Vagina (tissue), 2 donors: ENCODE results near the gene CCDC71. TPM values are rescaled to one million over a fixed set of nuclear protein-coding genes. Genes with fewer than 3 reads are reported as not detected.

Source experiments
- DNase-seq, 2 donors: peaks; one replicate each; pipeline ENCODE4 v3.0.0-alpha.2; 2017; ENCODE audit errors: extremely low spot score in 2 of 2
- H3K27ac ChIP-seq: fragments of 200-600 bp; sonication (generic); one replicate; pipeline ENCODE4 v1.5.1; 2019
- H3K27me3 ChIP-seq: fragments of 200-600 bp; sonication (generic); one replicate; pipeline ENCODE4 v1.5.1; 2019
- H3K36me3 ChIP-seq, 2 donors: fragments of 200-600 bp; sonication (generic); one replicate each; pipeline ENCODE4 v1.5.1; 2017 to 2019
- H3K4me1 ChIP-seq: fragments of 200-600 bp; sonication (generic); one replicate; pipeline ENCODE4 v1.5.1; 2019
- H3K4me3 ChIP-seq, 2 donors: fragments of 200-600 bp; sonication (generic); 1 replicate in 1 of 2; 2 replicates in 1 of 2; pipeline ENCODE4 v1.5.1; 2016 to 2019
- H3K9me3 ChIP-seq: fragments of 200-600 bp; sonication (generic); one replicate; pipeline ENCODE4 v1.5.1; 2019
- CTCF ChIP-seq, 3 experiments: fragments of 450-650 bp in 2 of 3; fragments of 200-600 bp in 1 of 3; sonication (generic) in 1 of 3; IDR thresholded peaks; one replicate each; pipeline ENCODE4 v1.5.1; 2017 to 2019; ENCODE audit warnings: antibody characterized with exemption in 3 of 3, mild to moderate bottlenecking in 2 of 3, moderate library complexity in 2 of 3
- POLR2A ChIP-seq, 2 donors: fragments of 450-650 bp; IDR thresholded peaks; one replicate each; pipeline ENCODE4 v1.6.1; 2017; ENCODE audit warnings: antibody characterized with exemption in 2 of 2, mild to moderate bottlenecking in 2 of 2, moderate library complexity in 2 of 2
- POLR2AphosphoS5 ChIP-seq, 2 donors: sonication (generic); formaldehyde crosslinking; IDR thresholded peaks; one replicate each; pipeline ENCODE4 v1.9.0; 2017; ENCODE audit warnings: antibody characterized with exemption in 2 of 2, mild to moderate bottlenecking in 2 of 2, low read depth in 1 of 2; ENCODE audit not compliant: insufficient read depth in 1 of 2
- intact Hi-C: fragments of 100-400 bp; cut with DNase I; formaldehyde crosslinking; loops from one replicate; pipeline ENCODE4 v1.15.1; 2023
- total RNA-seq: library from RNA; depleted of rRNA; stranded (reverse); fragments of >200 nt; gene quantifications from one replicate; pipeline ENCODE4 v1.2.3, GENCODE V29; 2016

The CCDC71 gene
- total RNA-seq, 1 donor from 2014 or later, result 30.4 TPM

GRCh38 chr3:49171775-49172500, 5.8 kb upstream of the CCDC71 start:
- Histone ChIP-seq H3K4me3 (peak overlapping the region; percentile 64 to 96), H3K4me1 (peaks cover 42% of the 10 kb centered on the region)

GRCh38 chr3:49171119-49171774, 5.1 kb upstream of the CCDC71 start, which contains the start of gene KLHDC8B:
KLHDC8B (plus strand) TSS chr3:49171598; CDS start chr3:49172770, 1,172 bp downstream.
- peaks cover 49% of the 10 kb centered on the region for H3K4me1 ChIP-seq
- intact Hi-C loops, result loop anchor here (5.0 to 10.0 kb wide), 3 partner anchors 104 to 276 kb away; partner anchors contain the start of genes C3orf62 and USP4
- peaks cover 0 to 5% of the 10 kb centered on the region in 2 donors for H3K36me3 ChIP-seq
- DNase-seq, result no peak
- peak within 1 kb of the TSS; percentile 90 for H3K27ac ChIP-seq
- H3K27me3 ChIP-seq, result no peaks in the 10 kb centered on the region
- peak within 1 kb of the TSS; percentile 64 to 96 for H3K4me3 ChIP-seq
- TF ChIP-seq POLR2AphosphoS5 (IDR thresholded peaks at IDR 0.05; ENCODE audit: insufficient read depth in 1 of 2, low read depth in 1 of 2) (peak; percentile 48 to 80), POLR2A (IDR thresholded peaks at IDR 0.05) (peak in 1 of 2 donors; percentile 48), CTCF (IDR thresholded peaks at IDR 0.05) (peak; percentile 93 to 95 (median 94))
- no peaks in the 10 kb centered on the region for H3K9me3 ChIP-seq

More at GRCh38 chr3:49171775-49172500, 5.8 kb upstream of the CCDC71 start:
- Histone ChIP-seq H3K27ac (peak overlapping the region; percentile 90), H3K27me3 (no peaks in the 10 kb centered on the region), H3K9me3 (no peaks in the 10 kb centered on the region), H3K36me3 (peaks cover 0 to 8% of the 10 kb centered on the region in 2 donors)
- intact Hi-C loops, result loop anchor here (5.0 to 10.0 kb wide), 3 partner anchors 103 to 275 kb away; partner anchors contain the start of genes C3orf62 and USP4
- DNase-seq, result no peak
- TF ChIP-seq CTCF (IDR thresholded peaks at IDR 0.05) (no peak), POLR2AphosphoS5 (IDR thresholded peaks at IDR 0.05; ENCODE audit: insufficient read depth in 1 of 2, low read depth in 1 of 2) (no peak)

GRCh38 chr3:49170744-49171118, 4.6 kb upstream of the CCDC71 start:
- no peak for DNase-seq
- H3K27me3 ChIP-seq, result no peaks in the 10 kb centered on the region
- H3K27ac ChIP-seq, result peak overlapping the region; percentile 90
- H3K4me3 ChIP-seq, result peak overlapping the region; percentile 64 to 96
- H3K36me3 ChIP-seq, result peaks cover 0 to under 1% of the 10 kb centered on the region in 2 donors
- H3K9me3 ChIP-seq, result no peaks in the 10 kb centered on the region
- TF ChIP-seq POLR2AphosphoS5 (IDR thresholded peaks at IDR 0.05; ENCODE audit: insufficient read depth in 1 of 2, low read depth in 1 of 2) (no peak), CTCF (IDR thresholded peaks at IDR 0.05) (no peak), POLR2A (IDR thresholded peaks at IDR 0.05) (no peak)
- H3K4me1 ChIP-seq, result peaks cover 51% of the 10 kb centered on the region
- intact Hi-C loops, result loop anchor here (5.0 to 10.0 kb wide), 3 partner anchors 104 to 277 kb away; partner anchors contain the start of genes C3orf62 and USP4

GRCh38 chr3:49166752-49167556, 823 bp upstream of the CCDC71 start:
- Histone ChIP-seq H3K4me1 (peaks cover 34% of the 10 kb centered on the region), H3K27ac (peak overlapping the region; percentile 86), H3K4me3 (peak overlapping the region; percentile 88 to 91), H3K36me3 (peaks cover 0 to 12% of the 10 kb centered on the region in 2 donors), H3K27me3 (no peaks in the 10 kb centered on the region), H3K9me3 (no peaks in the 10 kb centered on the region)
- TF ChIP-seq POLR2A (IDR thresholded peaks at IDR 0.05) (no peak), CTCF (IDR thresholded peaks at IDR 0.05) (no peak), POLR2AphosphoS5 (IDR thresholded peaks at IDR 0.05; ENCODE audit: insufficient read depth in 1 of 2, low read depth in 1 of 2) (no peak)
- intact Hi-C loops, result no loop called here
- no peak for DNase-seq
